ENCODE results near the gene GPT2.

DNA sequence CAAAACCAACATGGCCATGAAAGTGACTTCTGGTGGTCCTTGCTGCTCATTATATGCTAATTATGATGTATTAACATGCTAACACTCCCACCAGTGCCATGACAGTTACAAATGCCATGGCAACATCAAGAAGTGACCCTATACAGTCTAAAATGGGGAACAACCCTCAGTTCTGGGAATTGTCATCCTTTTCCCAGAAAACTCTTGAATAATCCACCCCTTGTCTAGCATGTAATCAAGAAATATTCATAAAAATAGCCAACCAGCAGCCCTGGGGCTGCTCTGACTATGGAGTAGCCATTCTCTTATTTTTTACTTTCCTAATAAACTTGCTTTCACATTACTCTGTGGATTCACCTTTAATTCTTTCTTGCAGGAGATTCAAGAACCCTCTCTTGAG is 53.4 kb downstream of the GPT2 start:
- TF ChIP-seq, protein P1, sequence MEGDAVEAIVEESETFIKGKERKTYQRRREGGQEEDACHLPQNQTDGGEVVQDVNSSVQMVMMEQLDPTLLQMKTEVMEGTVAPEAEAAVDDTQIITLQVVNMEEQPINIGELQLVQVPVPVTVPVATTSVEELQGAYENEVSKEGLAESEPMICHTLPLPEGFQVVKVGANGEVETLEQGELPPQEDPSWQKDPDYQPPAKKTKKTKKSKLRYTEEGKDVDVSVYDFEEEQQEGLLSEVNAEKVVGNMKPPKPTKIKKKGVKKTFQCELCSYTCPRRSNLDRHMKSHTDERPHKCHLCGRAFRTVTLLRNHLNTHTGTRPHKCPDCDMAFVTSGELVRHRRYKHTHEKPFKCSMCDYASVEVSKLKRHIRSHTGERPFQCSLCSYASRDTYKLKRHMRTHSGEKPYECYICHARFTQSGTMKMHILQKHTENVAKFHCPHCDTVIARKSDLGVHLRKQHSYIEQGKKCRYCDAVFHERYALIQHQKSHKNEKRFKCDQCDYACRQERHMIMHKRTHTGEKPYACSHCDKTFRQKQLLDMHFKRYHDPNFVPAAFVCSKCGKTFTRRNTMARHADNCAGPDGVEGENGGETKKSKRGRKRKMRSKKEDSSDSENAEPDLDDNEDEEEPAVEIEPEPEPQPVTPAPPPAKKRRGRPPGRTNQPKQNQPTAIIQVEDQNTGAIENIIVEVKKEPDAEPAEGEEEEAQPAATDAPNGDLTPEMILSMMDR (IDR thresholded peaks at IDR 0.05) = no peak
- TF ChIP-seq POLR2A (IDR thresholded peaks at IDR 0.05) = no peak
